ENCODE measurements around the gene KRT71. TPM values are rescaled to one million over a fixed set of nuclear protein-coding genes. Genes with fewer than 3 reads are reported as not detected.
"Not testable (repeated sequence)": the region's sequence is repeated elsewhere in the genome, so short reads cannot be mapped to it uniquely, and the experiment has no call there.

Gene KRT71
- total RNA-seq, 1 experiment from 2014 or later: not detected

DNA sequence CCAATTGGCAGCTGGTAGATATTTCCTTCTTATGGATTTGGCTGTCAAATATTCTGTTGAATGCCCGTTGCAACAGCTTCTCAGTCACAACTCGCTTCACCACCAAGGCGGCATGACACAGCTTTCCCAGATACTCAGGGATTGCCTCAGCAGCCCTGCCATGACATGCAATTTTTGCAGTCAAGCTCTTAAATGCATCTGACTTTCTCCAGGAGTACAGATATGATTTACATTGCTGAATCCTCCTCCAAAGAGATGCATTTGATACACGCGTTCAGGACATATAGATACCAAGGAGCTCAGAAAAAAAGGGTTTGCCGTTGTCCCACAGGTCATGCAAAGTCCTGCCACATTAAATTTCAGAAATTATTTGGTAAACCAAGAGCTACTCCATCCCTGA lies 39.2 kb downstream of the KRT71 start:
- in situ Hi-C loops (cut with HindIII; ENCODE audit: low sequenced_read_pairs): no loop called here
- DNase-seq (ENCODE audit: low spot score): no peak

DNA sequence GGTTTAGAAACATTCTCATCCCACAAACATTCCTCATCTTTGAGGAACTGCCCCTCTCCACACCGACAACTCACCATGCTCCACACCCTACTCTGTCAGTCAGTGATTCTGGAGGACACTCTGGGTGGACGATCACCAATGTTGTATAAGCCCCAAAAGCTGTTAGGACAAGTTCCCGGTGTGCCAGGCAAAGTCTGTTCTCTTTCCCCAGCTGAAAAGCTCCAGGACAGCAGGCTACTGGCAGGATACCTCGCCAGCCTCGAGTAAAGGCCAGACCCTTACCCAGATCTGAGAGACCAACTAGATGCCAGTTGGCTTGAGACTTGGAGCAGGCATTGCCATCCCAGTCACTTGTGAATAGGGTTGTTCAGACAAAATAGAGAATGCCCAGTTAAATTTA lies 44.7 kb downstream of the KRT71 start:
- in situ Hi-C loops (cut with HindIII; ENCODE audit: low sequenced_read_pairs): no loop called here
- DNase-seq (ENCODE audit: low spot score): no peak

DNA sequence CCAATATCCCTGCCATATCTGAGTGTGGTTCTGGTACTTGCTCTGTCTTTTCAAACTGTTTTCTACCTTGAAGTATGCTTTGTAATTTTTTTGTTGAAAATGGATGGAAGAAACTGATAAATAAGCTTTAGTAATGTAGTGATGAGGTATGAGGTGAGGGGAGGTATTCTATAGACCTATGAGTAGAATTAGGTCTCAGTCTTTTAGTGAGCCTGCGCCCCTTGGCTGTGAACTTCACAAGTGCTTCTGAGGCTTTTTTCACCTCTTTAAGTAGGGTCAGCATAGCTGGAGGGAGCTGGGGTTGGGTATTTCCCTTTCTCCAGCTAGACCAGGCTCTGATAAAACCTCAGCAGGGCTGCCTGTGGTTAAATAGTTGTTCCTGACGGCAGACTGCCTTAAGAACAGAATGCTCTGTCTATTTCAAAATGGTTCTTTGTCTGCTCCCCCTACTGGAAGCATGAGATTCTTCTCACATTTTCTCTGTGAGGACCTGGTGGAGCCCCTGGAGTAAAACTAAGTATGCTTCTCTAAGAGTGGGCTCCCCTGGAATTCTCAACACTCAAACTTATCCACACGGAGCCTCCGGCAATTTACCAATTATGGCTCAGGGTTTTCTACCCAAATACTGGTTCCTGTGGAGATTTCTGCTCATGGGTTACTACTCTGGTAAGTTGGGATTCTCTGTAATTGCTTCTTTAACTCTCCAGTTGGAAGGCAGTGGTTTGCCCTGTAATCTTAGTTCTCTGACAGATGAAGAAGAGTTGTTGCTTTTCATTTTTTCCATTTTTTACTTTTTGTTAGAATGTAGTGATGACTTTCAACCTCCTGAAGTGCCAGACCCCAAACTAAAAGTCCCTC lies 45.9 kb downstream of the KRT71 start:
- DNase-seq (ENCODE audit: low spot score): peak; percentile 3
- in situ Hi-C loops (cut with HindIII; ENCODE audit: low sequenced_read_pairs): no loop called here

DNA sequence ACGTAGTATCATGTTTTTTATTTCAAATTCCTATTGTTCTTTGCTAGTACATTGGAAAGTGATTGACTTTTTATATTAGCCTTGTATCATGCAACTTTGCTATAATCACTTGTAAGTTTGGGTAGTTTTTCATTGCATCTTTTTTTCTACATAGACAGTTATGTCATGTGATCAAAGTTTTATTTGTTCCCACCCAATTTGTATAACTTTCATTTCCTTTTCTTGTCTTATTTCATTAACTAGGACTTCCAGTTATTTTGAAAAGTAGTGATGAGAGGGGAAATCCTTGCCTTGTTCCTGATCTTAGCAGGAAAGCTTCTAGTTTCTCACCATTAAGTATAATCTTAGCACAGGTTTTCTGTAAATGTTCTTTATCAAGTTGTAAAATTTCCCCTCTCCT lies 50.1 kb downstream of the KRT71 start:
- in situ Hi-C loops (cut with HindIII; ENCODE audit: low sequenced_read_pairs): no loop called here
- DNase-seq (ENCODE audit: low spot score): no peak

DNA sequence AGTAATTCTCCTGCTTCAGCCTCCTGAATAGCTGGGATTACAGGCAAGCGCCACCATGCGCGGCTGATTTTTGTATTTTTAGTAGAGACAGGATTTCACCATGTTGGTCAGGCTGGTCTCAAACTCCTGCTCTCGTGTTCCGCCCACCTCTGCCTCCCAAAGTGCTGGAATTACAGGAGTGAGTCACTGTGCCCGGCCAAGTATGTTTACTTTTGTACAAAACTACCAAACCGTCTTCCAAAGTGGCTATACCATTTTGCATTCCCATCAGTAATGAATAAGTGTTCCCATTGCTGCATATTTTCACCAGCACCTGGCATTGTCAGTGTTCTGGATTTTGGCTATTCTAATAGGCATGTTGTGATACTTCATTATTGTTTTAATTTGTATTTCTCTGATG lies 51.5 kb downstream of the KRT71 start:
- in situ Hi-C loops (cut with HindIII; ENCODE audit: low sequenced_read_pairs): no loop called here
- DNase-seq (ENCODE audit: low spot score): no peak

DNA sequence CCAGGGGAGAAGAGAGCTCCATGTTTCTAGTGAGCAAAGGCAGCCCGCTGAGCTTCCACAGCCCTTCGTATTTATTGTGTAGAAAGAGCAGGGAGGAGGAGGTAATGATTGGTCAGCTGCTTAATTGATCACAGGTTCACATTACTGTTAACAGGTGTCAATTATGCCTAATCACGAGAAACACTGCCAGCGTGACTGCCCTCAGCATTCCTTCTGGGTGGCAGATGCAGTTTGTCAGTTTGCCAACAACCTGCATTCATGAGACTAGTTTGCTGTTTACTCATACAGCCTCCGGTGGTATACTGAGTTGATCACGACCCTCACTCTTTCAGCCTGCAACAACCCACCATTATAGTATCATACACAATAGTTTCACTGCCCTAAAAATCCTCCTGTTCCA lies 52.4 kb downstream of the KRT71 start:
- in situ Hi-C loops (cut with HindIII; ENCODE audit: low sequenced_read_pairs); DNase-seq (ENCODE audit: low spot score): not testable (repeated sequence)

DNA sequence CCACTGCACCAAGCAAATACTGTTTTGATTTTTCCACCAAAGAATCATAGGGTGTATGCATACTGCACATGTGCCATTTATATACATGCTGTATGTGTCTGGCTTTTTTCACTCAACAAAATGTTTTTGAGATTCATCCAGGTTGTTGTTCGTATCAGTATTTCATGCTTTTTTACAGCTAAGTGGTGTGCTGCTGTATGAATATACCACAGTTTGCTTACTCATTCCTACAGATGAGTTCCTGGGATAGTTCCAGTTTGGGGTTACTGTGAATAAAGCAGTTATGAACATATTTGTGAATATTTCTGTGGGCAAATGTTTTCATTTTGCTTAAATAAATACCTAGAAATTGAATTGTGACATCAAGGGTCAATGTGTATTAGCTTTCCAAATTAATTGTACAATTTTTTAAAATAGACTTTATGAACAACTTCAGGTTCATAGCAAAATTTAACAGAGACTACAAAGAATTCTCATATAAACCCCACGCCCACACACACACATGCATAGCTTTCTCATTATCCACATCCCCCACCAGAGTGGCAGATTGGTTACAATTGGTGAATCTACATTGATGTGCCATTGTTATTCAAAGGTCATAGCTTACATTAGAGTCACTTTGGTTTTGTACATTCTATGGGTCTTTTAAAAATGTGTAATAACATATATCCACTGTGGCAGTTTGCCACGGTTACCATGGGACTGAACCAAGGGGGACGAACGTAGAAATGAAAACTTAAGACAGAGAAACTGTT lies 53.0 kb downstream of the KRT71 start:
- DNase-seq (ENCODE audit: low spot score): no peak
- in situ Hi-C loops (cut with HindIII; ENCODE audit: low sequenced_read_pairs): no loop called here

DNA sequence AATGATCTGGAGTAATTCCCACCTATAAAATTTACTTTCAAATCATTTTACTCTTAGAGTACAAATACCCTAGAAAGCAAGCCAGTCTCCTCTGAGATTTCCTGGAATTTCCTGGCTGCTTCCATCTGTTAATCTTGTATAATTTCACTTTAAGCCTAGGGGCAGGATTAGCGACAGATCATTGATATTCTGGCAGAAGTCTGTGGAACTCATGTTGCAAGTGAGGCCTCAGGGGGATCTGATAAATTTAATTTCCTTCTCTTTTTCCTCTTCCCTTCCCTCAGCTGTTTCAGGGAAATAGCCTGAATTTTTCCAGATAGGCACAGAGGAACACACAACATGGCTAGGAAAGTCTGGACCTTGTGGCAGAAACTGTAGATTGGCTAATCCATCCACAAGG lies 54.0 kb downstream of the KRT71 start:
- in situ Hi-C loops (cut with HindIII; ENCODE audit: low sequenced_read_pairs): no loop called here

DNA sequence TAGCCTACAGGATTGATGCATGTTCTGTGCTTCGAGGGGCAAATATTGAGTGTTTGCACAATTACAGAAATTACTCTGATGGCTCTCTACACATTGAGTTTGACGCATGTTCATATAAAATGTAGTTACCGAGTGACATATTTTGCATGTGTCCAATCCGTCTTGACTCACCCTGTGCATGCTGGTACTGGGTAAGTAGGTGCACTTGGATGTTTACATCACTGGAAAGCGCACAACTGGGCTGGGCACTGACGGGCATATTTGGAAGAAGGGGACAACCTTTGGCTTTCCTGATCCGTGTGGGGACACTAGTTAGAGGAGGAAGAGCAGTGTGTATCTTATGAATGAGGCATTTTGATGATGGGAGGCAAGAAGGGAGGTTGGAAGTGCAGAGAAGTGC lies 55.0 kb downstream of the KRT71 start:
- no peak for DNase-seq (ENCODE audit: low spot score)
- in situ Hi-C loops (cut with HindIII; ENCODE audit: low sequenced_read_pairs): no loop called here

More for the DNA sequence above, 54.0 kb downstream of the KRT71 start:
- DNase-seq (ENCODE audit: low spot score): no peak

DNA sequence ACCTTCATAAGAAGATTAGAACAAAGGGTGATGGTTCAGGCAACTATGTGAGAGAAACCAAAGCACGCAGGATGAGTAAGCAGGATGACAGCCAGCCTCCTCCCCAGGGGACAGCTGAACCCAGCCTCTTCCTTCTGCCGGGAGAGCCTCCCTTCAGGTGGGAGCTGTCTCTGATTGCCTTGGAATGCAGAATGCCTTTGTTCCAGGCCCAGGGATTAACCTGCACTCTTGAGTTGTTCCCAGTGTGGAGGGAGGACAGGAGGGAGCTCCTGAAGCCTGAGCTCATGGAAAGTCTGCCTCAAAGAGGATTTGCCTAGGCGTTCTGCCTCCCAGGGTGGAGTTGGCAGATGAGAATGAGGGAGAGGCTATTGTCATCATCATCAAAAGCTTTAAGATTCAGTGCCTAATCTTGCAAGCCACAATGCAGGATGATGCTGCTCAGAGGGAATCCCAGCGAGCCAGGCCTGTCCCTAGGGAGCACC lies 56.3 kb downstream of the KRT71 start:
- in situ Hi-C loops (cut with HindIII; ENCODE audit: low sequenced_read_pairs): no loop called here
- no peak for DNase-seq (ENCODE audit: low spot score)

DNA sequence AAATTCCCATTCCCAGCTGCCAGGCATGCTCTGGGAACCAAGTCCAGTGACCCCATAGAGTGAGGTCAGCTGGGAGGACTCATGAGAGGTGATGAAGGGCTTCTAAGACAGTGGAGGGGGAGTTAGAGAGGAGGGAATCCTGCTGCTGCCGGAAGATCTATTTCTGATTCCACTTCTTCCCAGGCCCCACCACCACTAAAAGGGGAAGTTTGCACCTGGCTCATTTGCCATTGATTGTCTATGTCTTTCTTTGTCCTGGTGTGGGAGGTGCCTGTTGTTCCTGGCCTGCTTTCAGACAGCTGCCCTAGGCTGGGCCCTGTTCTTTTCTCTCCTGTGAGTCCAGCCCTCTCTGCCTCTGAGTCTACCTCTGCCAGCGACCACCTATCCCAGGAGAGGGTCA lies 56.9 kb downstream of the KRT71 start:
- in situ Hi-C loops (cut with HindIII; ENCODE audit: low sequenced_read_pairs): no loop called here
- no peak for DNase-seq (ENCODE audit: low spot score)

DNA sequence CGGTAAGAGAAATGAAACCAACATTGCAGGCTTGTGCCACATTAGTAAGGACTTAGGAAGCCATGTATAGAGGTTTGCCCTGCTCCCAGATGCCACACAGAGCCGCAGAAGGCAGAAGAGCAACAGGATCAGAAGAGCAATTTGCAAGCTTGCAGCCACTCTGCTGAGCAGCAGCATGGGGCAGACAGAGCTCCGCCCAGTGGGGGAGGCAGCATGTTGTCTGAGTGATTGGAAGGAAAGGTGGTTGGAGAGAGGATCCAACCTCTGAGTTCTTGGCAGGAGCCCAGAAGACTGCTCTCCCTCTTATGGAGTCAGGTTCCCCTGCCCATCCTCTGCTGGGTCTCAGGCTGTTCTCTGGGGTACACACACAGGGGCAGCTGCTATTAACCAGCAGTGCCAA lies 57.6 kb downstream of the KRT71 start:
- in situ Hi-C loops (cut with HindIII; ENCODE audit: low sequenced_read_pairs): no loop called here
- DNase-seq (ENCODE audit: low spot score): peak; percentile 30

DNA sequence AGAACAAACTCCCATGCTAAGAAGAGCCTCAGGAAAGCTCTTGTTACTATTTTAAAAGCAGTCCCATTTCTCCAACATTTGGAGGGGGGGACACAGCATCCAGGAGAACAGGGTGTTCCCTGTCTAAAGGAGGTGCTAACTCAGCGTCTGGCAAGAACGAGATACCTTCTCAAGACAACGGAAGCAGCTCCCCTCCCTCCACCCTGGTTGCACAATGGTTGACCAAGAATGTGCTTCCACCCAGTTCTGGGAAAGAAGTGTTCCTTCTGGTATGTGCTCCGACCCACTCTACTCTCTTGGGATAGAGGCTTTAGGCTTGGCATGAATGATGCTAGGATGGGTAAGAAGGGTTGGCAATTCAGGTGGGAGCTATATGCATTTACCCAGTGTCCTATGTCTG lies 58.4 kb downstream of the KRT71 start:
- in situ Hi-C loops (cut with HindIII; ENCODE audit: low sequenced_read_pairs): no loop called here

DNA sequence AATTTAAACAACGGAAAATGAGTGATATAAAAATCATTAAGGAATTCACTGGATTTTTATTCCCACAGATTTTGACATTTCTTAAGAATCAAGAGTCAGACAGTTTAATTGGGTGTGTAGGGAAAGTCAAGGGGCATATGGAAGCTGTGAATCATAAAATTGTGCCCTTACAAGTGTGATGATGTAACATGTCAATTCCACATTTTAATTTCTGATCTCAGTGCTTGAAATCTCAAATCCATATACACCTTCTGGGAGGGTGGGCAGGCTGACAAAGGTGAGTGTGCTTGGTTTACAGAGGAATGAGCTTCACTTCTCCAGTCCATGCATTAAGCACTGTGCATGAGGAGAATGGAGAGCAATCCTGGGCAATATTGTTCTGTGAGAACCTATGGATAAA lies 58.8 kb downstream of the KRT71 start:
- no peak for DNase-seq (ENCODE audit: low spot score)

More for the DNA sequence above, 58.4 kb downstream of the KRT71 start:
- DNase-seq (ENCODE audit: low spot score): no peak

More for the DNA sequence above, 58.8 kb downstream of the KRT71 start:
- in situ Hi-C loops (cut with HindIII; ENCODE audit: low sequenced_read_pairs): no loop called here

Other genes with a start within 250 kb of the KRT71 start
- 0.07 TPM in 1 of 2 replicates, not detected in the other for gene KRT83, start 231.7 kb downstream of the KRT71 start, total RNA-seq (2014; rRNA removed; shearing (Covaris generic))
- gene KRT85, start 185.7 kb downstream of the KRT71 start, total RNA-seq (2014; rRNA removed; shearing (Covaris generic)): not detected in 2 replicates
- not detected in 2 replicates for gene KRT84, start 167.5 kb downstream of the KRT71 start, total RNA-seq (2014; rRNA removed; shearing (Covaris generic))
- gene KRT82, start 146.8 kb downstream of the KRT71 start, total RNA-seq (2014; rRNA removed; shearing (Covaris generic)): not detected in 2 replicates
- gene KRT75, start 118.8 kb downstream of the KRT71 start, total RNA-seq (2014; rRNA removed; shearing (Covaris generic)): 0.20 and 0.43 TPM in 2 replicates
- gene KRT6B, start 101.0 kb downstream of the KRT71 start, total RNA-seq (2014; rRNA removed; shearing (Covaris generic)): not detected in 2 replicates
- not detected in 2 replicates for gene KRT6C, start 79.3 kb downstream of the KRT71 start, total RNA-seq (2014; rRNA removed; shearing (Covaris generic))
- not detected in 2 replicates for gene KRT6A, start 59.9 kb downstream of the KRT71 start, total RNA-seq (2014; rRNA removed; shearing (Covaris generic))
- not detected in 2 replicates for gene KRT5, start 32.8 kb downstream of the KRT71 start, total RNA-seq (2014; rRNA removed; shearing (Covaris generic))
- gene KRT74, start 20.7 kb upstream of the KRT71 start, total RNA-seq (2014; rRNA removed; shearing (Covaris generic)): not detected in 2 replicates
- not detected in 2 replicates for gene KRT72, start 48.3 kb upstream of the KRT71 start, total RNA-seq (2014; rRNA removed; shearing (Covaris generic))
- gene KRT73, start 65.4 kb upstream of the KRT71 start, total RNA-seq (2014; rRNA removed; shearing (Covaris generic)): not detected in 2 replicates
- not detected in 2 replicates for gene KRT2, start 99.1 kb upstream of the KRT71 start, total RNA-seq (2014; rRNA removed; shearing (Covaris generic))
- not detected in 2 replicates for gene KRT1, start 127.3 kb upstream of the KRT71 start, total RNA-seq (2014; rRNA removed; shearing (Covaris generic))
- not detected in 2 replicates for gene KRT77, start 150.4 kb upstream of the KRT71 start, total RNA-seq (2014; rRNA removed; shearing (Covaris generic))
- gene KRT76, start 224.2 kb upstream of the KRT71 start, total RNA-seq (2014; rRNA removed; shearing (Covaris generic)): not detected in 2 replicates
- not detected in 2 replicates for gene KRT3, start 243.0 kb upstream of the KRT71 start, total RNA-seq (2014; rRNA removed; shearing (Covaris generic))